ENCODE results near the gene FPGS. TPM values are rescaled to one million over a fixed set of nuclear protein-coding genes. Genes with fewer than 3 reads are reported as not detected.

The FPGS gene
- total RNA-seq, 1 donor from 2014 or later, result 55.4 TPM

- intact Hi-C loops (cut with DNase I), result no loop called here
- DNase-seq (peak; percentile 91), ATAC-seq (peak; percentile 88 to 90)
- TF ChIP-seq CTCF (IDR thresholded peaks at IDR 0.05), result no peak
- peak within 1 kb of the TSS; percentile 100 for H3K4me3 ChIP-seq
- no peaks in the 10 kb centered on the region for H3K9me3 ChIP-seq
- H3K27me3 ChIP-seq (ENCODE audit: low read depth), result no peaks in the 10 kb centered on the region
- peaks cover 45% of the 10 kb centered on the region for H3K36me3 ChIP-seq
- peaks cover 76% of the 10 kb centered on the region for H3K4me1 ChIP-seq
- peak within 1 kb of the TSS; percentile 95 for H3K27ac ChIP-seq
Observed at GRCh38 chr9:127785933-127786772, 16.5 kb upstream of the FPGS start, which contains the start of gene CDK9. Gene CDK9, plus strand, starts transcription at chr9:127786034. Its CDS starts 115 bp downstream, at chr9:127786149.

GRCh38 chr9:127786773-127787104 lies 15.9 kb upstream of the FPGS start:
- DNase-seq (no peak), ATAC-seq (no peak)
- Histone ChIP-seq H3K27me3 (ENCODE audit: low read depth) (no peaks in the 10 kb centered on the region), H3K4me1 (peaks cover 70% of the 10 kb centered on the region), H3K9me3 (no peaks in the 10 kb centered on the region), H3K36me3 (peaks cover 51% of the 10 kb centered on the region), H3K27ac (peak overlapping the region; percentile 95), H3K4me3 (peak overlapping the region; percentile 100)
- intact Hi-C loops (cut with DNase I), result no loop called here
- TF ChIP-seq CTCF (IDR thresholded peaks at IDR 0.05), result peak; percentile 25

- H3K27ac ChIP-seq, result no peak overlapping the region
- H3K9me3 ChIP-seq, result no peaks in the 10 kb centered on the region
- no peak overlapping the region for H3K4me3 ChIP-seq
- peaks cover 66% of the 10 kb centered on the region for H3K36me3 ChIP-seq
- DNase-seq (no peak), ATAC-seq (no peak)
- H3K27me3 ChIP-seq (ENCODE audit: low read depth), result no peaks in the 10 kb centered on the region
- TF ChIP-seq CTCF (IDR thresholded peaks at IDR 0.05), result no peak
- intact Hi-C loops (cut with DNase I), result no loop called here
- H3K4me1 ChIP-seq, result peaks cover 57% of the 10 kb centered on the region
Observed at GRCh38 chr9:127788337-127789011, 14.2 kb upstream of the FPGS start.

GRCh38 chr9:127789179-127789578 lies 13.5 kb upstream of the FPGS start:
- H3K4me3 ChIP-seq, result no peak overlapping the region
- DNase-seq, result no peak
- H3K27ac ChIP-seq, result no peak overlapping the region
- no peaks in the 10 kb centered on the region for H3K27me3 ChIP-seq (ENCODE audit: low read depth)
- ATAC-seq, result no peak
- peaks cover 66% of the 10 kb centered on the region for H3K36me3 ChIP-seq
- H3K4me1 ChIP-seq, result peaks cover 57% of the 10 kb centered on the region
- H3K9me3 ChIP-seq, result no peaks in the 10 kb centered on the region
- no peak for TF ChIP-seq CTCF (IDR thresholded peaks at IDR 0.05)
- intact Hi-C loops (cut with DNase I), result no loop called here

- no peaks in the 10 kb centered on the region for H3K27me3 ChIP-seq (ENCODE audit: low read depth)
- no peak for DNase-seq
- H3K27ac ChIP-seq, result no peak overlapping the region
- no peaks in the 10 kb centered on the region for H3K9me3 ChIP-seq
- ATAC-seq, result no peak
- intact Hi-C loops (cut with DNase I), result no loop called here
- H3K4me3 ChIP-seq, result no peak overlapping the region
- no peak for TF ChIP-seq CTCF (IDR thresholded peaks at IDR 0.05)
- peaks cover 55% of the 10 kb centered on the region for H3K4me1 ChIP-seq
- H3K36me3 ChIP-seq, result peaks cover 66% of the 10 kb centered on the region
Observed at GRCh38 chr9:127790094-127790855, 12.4 kb upstream of the FPGS start.
